Uterus (tissue), 4 donors: ENCODE data around the gene SAMD4B. TPM values are rescaled to one million over a fixed set of nuclear protein-coding genes. Genes with fewer than 3 reads are reported as not detected.
A peak's percentile ranks its signal among the peaks of the same experiment; 100 is the strongest.

Experiments used
- DNase-seq, 2 donors: peaks; one replicate each; pipeline ENCODE4 v3.0.0-alpha.2; 2019 to 2020
- H3K27ac ChIP-seq, 2 donors: fragments of 200-600 bp; sonication (generic); 1 replicate in 1 of 2; 2 replicates in 1 of 2; pipeline ENCODE4 v1.5.1; 2016 to 2018
- H3K27me3 ChIP-seq, 2 donors: fragments of 200-600 bp; sonication (generic); one replicate each; pipeline ENCODE4 v1.5.1; 2018 to 2019; ENCODE audit warnings: control low read depth in 1 of 2
- H3K36me3 ChIP-seq, 2 donors: fragments of 200-600 bp; sonication (generic); one replicate each; pipeline ENCODE4 v1.5.1; 2019; ENCODE audit warnings: control low read depth in 1 of 2
- H3K4me1 ChIP-seq, 2 donors: fragments of 200-600 bp; sonication (generic); one replicate each; pipeline ENCODE4 v1.5.1; 2018 to 2019; ENCODE audit warnings: control low read depth in 1 of 2
- H3K4me3 ChIP-seq, 2 donors: fragments of 200-600 bp; sonication (generic); 1 replicate in 1 of 2; 2 replicates in 1 of 2; pipeline ENCODE4 v1.5.1; 2018 to 2019; ENCODE audit warnings: mild to moderate bottlenecking in 1 of 2
- H3K9me3 ChIP-seq, 2 donors: fragments of 200-600 bp; sonication (generic); one replicate each; pipeline ENCODE4 v1.5.1; 2019; ENCODE audit warnings: control low read depth in 1 of 2
- CTCF ChIP-seq, 4 experiments: fragments of 200-600 bp in 2 of 4; fragments of 450-650 bp in 2 of 4; sonication (generic) in 2 of 4; IDR thresholded peaks; one replicate each; pipeline ENCODE4 v1.5.1; 2016 to 2019; ENCODE audit warnings: antibody characterized with exemption in 4 of 4, mild to moderate bottlenecking in 2 of 4, moderate library complexity in 1 of 4
- POLR2A ChIP-seq, 2 donors: fragments of 450-650 bp; IDR thresholded peaks; one replicate each; pipeline ENCODE4 v1.6.1; 2016; ENCODE audit warnings: antibody characterized with exemption in 2 of 2, mild to moderate bottlenecking in 1 of 2, moderate library complexity in 1 of 2
- intact Hi-C: fragments of 100-400 bp; cut with DNase I; formaldehyde crosslinking; loops from one replicate; pipeline ENCODE4 v1.15.1; 2023; ENCODE audit warnings: low total_unique reads
- total RNA-seq, 4 donors: library from RNA; depleted of rRNA in 3 of 4; stranded (reverse); fragments of >200 nt in 3 of 4; gene quantifications; one replicate each; pipeline versions ENCODE4 v1.1.0 to v1.2.4, GENCODE V29; 2014 to 2023
- donor health status: DM: yes; HTN: yes; CAD: no.

SAMD4B gene
- total RNA-seq, 4 donors from 2014 or later, result 11.3 to 128 (median 58.6) TPM

DNA sequence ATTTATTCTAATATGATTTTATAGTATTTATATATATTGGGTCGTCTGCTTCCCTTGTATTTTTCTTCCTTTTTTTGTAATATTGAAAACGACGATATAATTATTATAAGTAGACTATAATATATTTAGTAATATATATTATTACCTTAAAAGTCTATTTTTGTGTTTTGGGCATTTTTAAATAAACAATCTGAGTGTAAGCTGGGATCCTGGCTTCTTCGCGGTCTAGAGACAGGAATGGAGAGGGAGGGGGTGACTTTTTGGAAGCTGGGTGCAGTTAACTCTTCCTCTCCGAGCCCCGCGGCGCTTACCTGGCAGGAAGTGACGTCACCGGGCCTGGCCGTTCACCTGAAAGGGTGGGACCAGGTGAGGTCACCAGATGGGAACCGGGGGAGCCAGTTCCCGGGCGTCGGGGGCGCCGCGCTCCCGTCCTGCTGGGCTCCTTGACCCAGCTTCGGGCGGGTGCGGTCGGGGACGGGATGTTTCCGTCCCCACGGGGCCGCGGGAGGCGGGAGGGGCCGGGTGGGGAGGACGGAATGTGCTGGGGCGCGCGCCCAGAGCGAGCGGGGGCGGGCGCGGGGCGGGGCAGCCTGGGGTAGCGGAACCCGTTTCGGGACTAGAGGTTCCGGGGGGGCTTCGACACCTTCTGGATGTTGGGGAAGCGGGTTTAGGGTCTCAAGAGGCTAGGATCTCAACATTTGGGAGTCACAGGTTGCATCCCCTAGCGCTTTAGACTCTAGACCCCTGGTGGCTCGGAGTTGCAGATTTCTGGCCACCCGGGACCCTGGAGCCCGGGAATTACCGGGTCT lies 67.2 kb downstream of the SAMD4B start:
- Histone ChIP-seq H3K36me3 (no peaks in the 10 kb centered on the region), H3K27me3 (no peaks in the 10 kb centered on the region), H3K27ac (peak overlapping the region; percentile 99 to 100), H3K4me3 (peak overlapping the region; percentile 83 to 98), H3K9me3 (no peaks in the 10 kb centered on the region), H3K4me1 (peaks cover 5 to 9% of the 10 kb centered on the region in 2 donors)
- TF ChIP-seq CTCF (IDR thresholded peaks at IDR 0.05) (no peak), POLR2A (IDR thresholded peaks at IDR 0.05) (peak; percentile 69 to 90)
- peak; percentile 94 to 95 for DNase-seq
- intact Hi-C loops, result no loop called here

- H3K27me3 ChIP-seq, result no peaks in the 10 kb centered on the region
- intact Hi-C loops, result no loop called here
- H3K27ac ChIP-seq, result peak overlapping the region; percentile 99 to 100
- H3K36me3 ChIP-seq, result no peaks in the 10 kb centered on the region
- DNase-seq, result peak; percentile 85 to 88
- peak overlapping the region; percentile 83 to 98 for H3K4me3 ChIP-seq
- TF ChIP-seq CTCF (IDR thresholded peaks at IDR 0.05) (peak in 1 of 4 experiments; percentile 34), POLR2A (IDR thresholded peaks at IDR 0.05) (peak; percentile 23 to 64)
- H3K4me1 ChIP-seq, result peaks cover 4 to 13% of the 10 kb centered on the region in 2 donors
- no peaks in the 10 kb centered on the region for H3K9me3 ChIP-seq
Observed at GRCh38 chr19:39410017-39410830, 68.0 kb downstream of the SAMD4B start.

GRCh38 chr19:39410831-39411080 lies 68.5 kb downstream of the SAMD4B start:
- peaks cover 0 to 17% of the 10 kb centered on the region in 2 donors for H3K4me1 ChIP-seq

DNA sequence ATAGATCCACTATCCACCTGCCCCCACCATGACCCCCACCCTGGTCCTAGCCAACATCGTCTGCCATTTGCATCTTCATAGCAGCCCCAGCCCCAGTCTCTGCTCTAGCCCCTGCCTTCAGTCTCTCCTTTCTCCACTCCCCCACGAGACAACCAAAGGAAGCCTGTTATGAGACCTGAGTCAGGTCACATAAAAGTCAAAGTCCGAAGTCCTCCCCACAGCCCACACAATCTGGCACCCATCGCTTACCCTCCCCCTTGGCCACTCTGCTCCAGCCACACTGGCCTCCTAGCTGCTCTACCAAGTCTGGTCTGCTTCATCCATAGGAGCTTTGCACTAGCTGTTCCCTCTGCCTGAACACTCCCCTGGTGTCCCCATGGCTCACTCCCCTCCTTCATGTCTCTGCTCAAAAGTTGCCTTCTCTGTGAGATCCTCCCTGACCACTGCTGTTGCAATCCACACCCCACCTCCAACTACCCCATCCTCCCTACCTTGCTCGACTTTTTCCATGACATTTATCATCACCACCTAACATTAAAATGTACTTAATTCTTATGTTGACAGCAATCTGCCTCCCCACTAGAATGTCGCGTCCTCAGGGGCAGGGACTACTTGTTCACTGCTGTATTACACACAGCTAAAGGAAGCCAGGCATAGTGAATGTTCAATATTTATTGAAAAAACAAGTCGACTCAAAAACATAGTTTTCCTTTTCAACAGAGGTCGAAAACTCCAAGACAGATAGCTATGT lies 69.0 kb downstream of the SAMD4B start:
- no peaks in the 10 kb centered on the region for H3K27me3 ChIP-seq
- peak overlapping the region; percentile 83 to 98 for H3K4me3 ChIP-seq
- no peak for TF ChIP-seq CTCF (IDR thresholded peaks at IDR 0.05)
- peak in 1 of 2 donors; percentile 14 for TF ChIP-seq POLR2A (IDR thresholded peaks at IDR 0.05)
- peak; percentile 73 for DNase-seq
- intact Hi-C loops, result no loop called here
- no peaks in the 10 kb centered on the region for H3K9me3 ChIP-seq
- peaks cover 0 to 17% of the 10 kb centered on the region in 2 donors for H3K4me1 ChIP-seq
- peak overlapping the region; percentile 99 to 100 for H3K27ac ChIP-seq
- no peaks in the 10 kb centered on the region for H3K36me3 ChIP-seq

More at GRCh38 chr19:39410831-39411080, 68.5 kb downstream of the SAMD4B start:
- Histone ChIP-seq H3K27me3 (no peaks in the 10 kb centered on the region), H3K4me3 (peak overlapping the region; percentile 83 to 98), H3K9me3 (no peaks in the 10 kb centered on the region), H3K27ac (peak overlapping the region; percentile 99 to 100), H3K36me3 (no peaks in the 10 kb centered on the region)
- DNase-seq, result no peak
- TF ChIP-seq CTCF (IDR thresholded peaks at IDR 0.05), result no peak
- TF ChIP-seq POLR2A (IDR thresholded peaks at IDR 0.05), result no peak
- intact Hi-C loops, result no loop called here
